ENCODE measurements around the gene FAM181A.

GRCh38 chr14:93962701-93963601 is 35.8 kb downstream of the FAM181A start:
- TF ChIP-seq, protein P1, sequence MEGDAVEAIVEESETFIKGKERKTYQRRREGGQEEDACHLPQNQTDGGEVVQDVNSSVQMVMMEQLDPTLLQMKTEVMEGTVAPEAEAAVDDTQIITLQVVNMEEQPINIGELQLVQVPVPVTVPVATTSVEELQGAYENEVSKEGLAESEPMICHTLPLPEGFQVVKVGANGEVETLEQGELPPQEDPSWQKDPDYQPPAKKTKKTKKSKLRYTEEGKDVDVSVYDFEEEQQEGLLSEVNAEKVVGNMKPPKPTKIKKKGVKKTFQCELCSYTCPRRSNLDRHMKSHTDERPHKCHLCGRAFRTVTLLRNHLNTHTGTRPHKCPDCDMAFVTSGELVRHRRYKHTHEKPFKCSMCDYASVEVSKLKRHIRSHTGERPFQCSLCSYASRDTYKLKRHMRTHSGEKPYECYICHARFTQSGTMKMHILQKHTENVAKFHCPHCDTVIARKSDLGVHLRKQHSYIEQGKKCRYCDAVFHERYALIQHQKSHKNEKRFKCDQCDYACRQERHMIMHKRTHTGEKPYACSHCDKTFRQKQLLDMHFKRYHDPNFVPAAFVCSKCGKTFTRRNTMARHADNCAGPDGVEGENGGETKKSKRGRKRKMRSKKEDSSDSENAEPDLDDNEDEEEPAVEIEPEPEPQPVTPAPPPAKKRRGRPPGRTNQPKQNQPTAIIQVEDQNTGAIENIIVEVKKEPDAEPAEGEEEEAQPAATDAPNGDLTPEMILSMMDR (conservative IDR thresholded peaks at IDR 0.05; ENCODE audit: low read depth in 2 of 2): no peak
- no peak for TF ChIP-seq POLR2AphosphoS5 (IDR thresholded peaks at IDR 0.05; ENCODE audit: low read depth)
- TF ChIP-seq EZH2 (IDR thresholded peaks at IDR 0.05; ENCODE audit: low read depth, unreplicated experiment): no peak
- TF ChIP-seq EZH2phosphoT487 (IDR thresholded peaks at IDR 0.05; ENCODE audit: unreplicated experiment): no peak
- no peak for TF ChIP-seq JUNB (IDR thresholded peaks at IDR 0.05; ENCODE audit: unreplicated experiment)
